HepG2 (cell line): ENCODE measurements around the gene ANKRD13D. TPM values are rescaled to one million over a fixed set of nuclear protein-coding genes. Genes with fewer than 3 reads are reported as not detected.

Source experiments
- ATF7-NPFF ChIP-seq: sonication (generic); formaldehyde crosslinking; IDR thresholded peaks from 2 replicates; pipeline ENCODE4 v1.8.1; 2023; ENCODE audit warnings: mild to moderate bottlenecking, low read depth, missing genetic modification reagents, moderate library complexity
- BRCA1 ChIP-seq: sonication (generic); formaldehyde crosslinking; IDR thresholded peaks from 2 replicates; pipeline ENCODE4 v1.4.0; 2020; ENCODE audit warnings: missing genetic modification reagents
- EEA1 ChIP-seq: sonication (generic); formaldehyde crosslinking; IDR thresholded peaks from 2 replicates; pipeline ENCODE4 v1.5.1; 2020; ENCODE audit warnings: mild to moderate bottlenecking, missing genetic modification reagents, borderline replicate concordance
- RFXANK ChIP-seq: IDR thresholded peaks from 2 replicates; pipeline ENCODE4 v1.6.1; 2016
- SP5 ChIP-seq: IDR thresholded peaks from 2 replicates; pipeline ENCODE4 v1.6.1; 2016; ENCODE audit warnings: low read depth, borderline replicate concordance
- ZFX ChIP-seq: sonication (generic); formaldehyde crosslinking; IDR thresholded peaks from 2 replicates; pipeline ENCODE4 v1.4.0; 2020; ENCODE audit warnings: mild to moderate bottlenecking, low read depth, missing genetic modification reagents, moderate library complexity
- ZNF629 ChIP-seq: sonication (generic); formaldehyde crosslinking; conservative IDR thresholded peaks from 2 replicates; pipeline ENCODE4 v1.5.0; 2020; ENCODE audit warnings: missing genetic modification reagents
- ZNF652 ChIP-seq: IDR thresholded peaks from 2 replicates; pipeline ENCODE4 v1.6.1; 2016; ENCODE audit warnings: low read depth, borderline replicate concordance
- ZSCAN12 ChIP-seq: sonication (generic); formaldehyde crosslinking; IDR thresholded peaks from 2 replicates; pipeline ENCODE4 v1.9.0; 2021; ENCODE audit warnings: mild to moderate bottlenecking, missing genetic modification reagents
- polyA plus RNA-seq, 8 experiments: library from polyadenylated mRNA; depleted of rRNA in 3 of 8; stranded (reverse) in 7 of 8; unstranded in 1 of 8; fragments of >200 nt; fragmentation: Illumina TruSeq in 4 of 8; extraction: Trizol in 4 of 8; gene quantifications; 2 replicates each; pipeline versions ENCODE4 v1.2.1 to v1.2.3, GENCODE V29; 2011 to 2016; ENCODE audit warnings: low read depth in 4 of 8, missing spikeins in 1 of 8, mixed read lengths in 1 of 8; ENCODE audit not compliant: insufficient read depth in 1 of 8
- total RNA-seq, 5 experiments: library from RNA; depleted of rRNA; stranded (reverse); fragments of >200 nt; fragmentation: Illumina TruSeq; extraction: Trizol; gene quantifications; 2 replicates each; pipeline ENCODE4 v1.2.3, GENCODE V29; 2016; ENCODE audit warnings: low read depth in 1 of 5
- TF ChIP-seq, protein P1 (sequence below): sonication (generic); formaldehyde crosslinking; IDR thresholded peaks from 2 replicates; pipeline ENCODE4 v1.8.1; 2022; ENCODE audit warnings: low read depth, mild to moderate bottlenecking, missing genetic modification reagents
- TF ChIP-seq, protein P2 (sequence below): sonication (generic); formaldehyde crosslinking; IDR thresholded peaks from 2 replicates; pipeline ENCODE4 v1.8.0; 2022; ENCODE audit warnings: missing genetic modification reagents, mild to moderate bottlenecking, moderate library complexity, borderline replicate concordance
- TF ChIP-seq, protein P3 (sequence below): sonication (generic); formaldehyde crosslinking; IDR thresholded peaks from 2 replicates; pipeline ENCODE4 v1.4.0; 2020; ENCODE audit warnings: missing genetic modification reagents
- TF ChIP-seq, protein P4 (sequence below): sonication (generic); formaldehyde crosslinking; IDR thresholded peaks from 2 replicates; pipeline ENCODE4 v1.4.0; 2020; ENCODE audit warnings: missing genetic modification reagents, borderline replicate concordance
- TF ChIP-seq, protein P5 (sequence below): sonication (generic); formaldehyde crosslinking; IDR thresholded peaks from 2 replicates; pipeline ENCODE4 v1.8.1; 2022; ENCODE audit warnings: mild to moderate bottlenecking, missing genetic modification reagents
- TF ChIP-seq, protein P6 (sequence below), 2 experiments: sonication (generic) in 1 of 2; formaldehyde crosslinking in 1 of 2; IDR thresholded peaks; 2 replicates each; pipeline versions ENCODE4 v1.4.0 to v1.6.1; 2018 to 2020; ENCODE audit warnings: missing genetic modification reagents in 2 of 2, borderline replicate concordance in 1 of 2, low read depth in 1 of 2, mild to moderate bottlenecking in 1 of 2, missing biosample characterization in 1 of 2

The ANKRD13D gene
- total and polyA plus RNA-seq, 2 of the 13 experiments (the other 11 are each of a cell fraction or from before 2014, with no cell fraction given) = 18.6 to 27.3 TPM

DNA sequence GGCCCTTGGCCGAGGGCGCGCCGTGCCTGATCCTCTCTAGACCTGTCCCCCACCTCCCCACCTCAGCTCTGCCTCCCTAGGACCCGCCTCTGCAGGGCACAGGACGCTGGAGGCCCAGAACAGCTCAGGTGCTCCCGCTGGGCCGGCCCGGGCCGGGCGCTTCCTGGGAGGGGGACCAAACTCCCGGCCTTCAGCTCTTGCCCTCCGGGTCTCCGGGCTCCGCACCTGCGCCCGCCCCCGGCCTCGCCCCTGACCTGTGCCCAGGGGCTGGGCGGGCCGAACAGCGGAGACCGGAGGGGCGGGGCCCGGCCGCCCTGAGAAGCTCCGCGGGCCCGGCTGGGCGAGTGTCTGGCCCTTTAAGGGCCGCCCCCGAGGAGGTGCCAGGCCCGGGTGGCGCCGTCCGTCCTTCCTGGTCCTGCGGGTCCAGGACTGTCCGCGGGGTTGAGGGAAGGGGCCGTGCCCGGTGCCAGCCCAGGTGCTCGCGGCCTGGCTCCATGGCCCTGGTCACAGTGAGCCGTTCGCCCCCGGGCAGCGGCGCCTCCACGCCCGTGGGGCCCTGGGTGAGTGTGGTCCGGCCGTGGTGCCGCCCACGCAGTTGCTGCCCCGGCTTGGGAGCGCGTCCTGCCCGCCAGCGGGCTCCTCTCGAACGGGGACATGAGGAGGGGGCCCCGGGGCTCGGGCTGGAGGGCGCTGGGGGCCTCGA lies 14.2 kb downstream of the ANKRD13D start, which contains the start of gene SSH3 (continued):
- TF ChIP-seq, protein P1, sequence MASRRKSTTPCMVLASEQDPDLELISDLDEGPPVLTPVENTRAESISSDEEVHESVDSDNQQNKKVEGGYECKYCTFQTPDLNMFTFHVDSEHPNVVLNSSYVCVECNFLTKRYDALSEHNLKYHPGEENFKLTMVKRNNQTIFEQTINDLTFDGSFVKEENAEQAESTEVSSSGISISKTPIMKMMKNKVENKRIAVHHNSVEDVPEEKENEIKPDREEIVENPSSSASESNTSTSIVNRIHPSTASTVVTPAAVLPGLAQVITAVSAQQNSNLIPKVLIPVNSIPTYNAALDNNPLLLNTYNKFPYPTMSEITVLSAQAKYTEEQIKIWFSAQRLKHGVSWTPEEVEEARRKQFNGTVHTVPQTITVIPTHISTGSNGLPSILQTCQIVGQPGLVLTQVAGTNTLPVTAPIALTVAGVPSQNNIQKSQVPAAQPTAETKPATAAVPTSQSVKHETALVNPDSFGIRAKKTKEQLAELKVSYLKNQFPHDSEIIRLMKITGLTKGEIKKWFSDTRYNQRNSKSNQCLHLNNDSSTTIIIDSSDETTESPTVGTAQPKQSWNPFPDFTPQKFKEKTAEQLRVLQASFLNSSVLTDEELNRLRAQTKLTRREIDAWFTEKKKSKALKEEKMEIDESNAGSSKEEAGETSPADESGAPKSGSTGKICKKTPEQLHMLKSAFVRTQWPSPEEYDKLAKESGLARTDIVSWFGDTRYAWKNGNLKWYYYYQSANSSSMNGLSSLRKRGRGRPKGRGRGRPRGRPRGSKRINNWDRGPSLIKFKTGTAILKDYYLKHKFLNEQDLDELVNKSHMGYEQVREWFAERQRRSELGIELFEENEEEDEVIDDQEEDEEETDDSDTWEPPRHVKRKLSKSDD (CRISPR knock-in tag) = no peak
- TF ChIP-seq BRCA1 (CRISPR knock-in tag) (no peak), ZNF652 (no peak), ZFX (CRISPR knock-in tag) (peak; percentile 80), ZSCAN12 (CRISPR knock-in tag) (no peak), RFXANK (CRISPR knock-in tag) (no peak), ZNF629 (CRISPR knock-in tag) (no peak), EEA1 (CRISPR knock-in tag) (peak; percentile 86; the same call in 1 of the 2 replicates), ATF7-NPFF (CRISPR knock-in tag) (no peak; the same call in 1 of the 2 replicates), SP5 (CRISPR knock-in tag) (no peak)
- TF ChIP-seq, protein P2, sequence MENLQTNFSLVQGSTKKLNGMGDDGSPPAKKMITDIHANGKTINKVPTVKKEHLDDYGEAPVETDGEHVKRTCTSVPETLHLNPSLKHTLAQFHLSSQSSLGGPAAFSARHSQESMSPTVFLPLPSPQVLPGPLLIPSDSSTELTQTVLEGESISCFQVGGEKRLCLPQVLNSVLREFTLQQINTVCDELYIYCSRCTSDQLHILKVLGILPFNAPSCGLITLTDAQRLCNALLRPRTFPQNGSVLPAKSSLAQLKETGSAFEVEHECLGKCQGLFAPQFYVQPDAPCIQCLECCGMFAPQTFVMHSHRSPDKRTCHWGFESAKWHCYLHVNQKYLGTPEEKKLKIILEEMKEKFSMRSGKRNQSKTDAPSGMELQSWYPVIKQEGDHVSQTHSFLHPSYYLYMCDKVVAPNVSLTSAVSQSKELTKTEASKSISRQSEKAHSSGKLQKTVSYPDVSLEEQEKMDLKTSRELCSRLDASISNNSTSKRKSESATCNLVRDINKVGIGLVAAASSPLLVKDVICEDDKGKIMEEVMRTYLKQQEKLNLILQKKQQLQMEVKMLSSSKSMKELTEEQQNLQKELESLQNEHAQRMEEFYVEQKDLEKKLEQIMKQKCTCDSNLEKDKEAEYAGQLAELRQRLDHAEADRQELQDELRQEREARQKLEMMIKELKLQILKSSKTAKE (CRISPR knock-in tag) = no peak
- TF ChIP-seq, protein P3, sequence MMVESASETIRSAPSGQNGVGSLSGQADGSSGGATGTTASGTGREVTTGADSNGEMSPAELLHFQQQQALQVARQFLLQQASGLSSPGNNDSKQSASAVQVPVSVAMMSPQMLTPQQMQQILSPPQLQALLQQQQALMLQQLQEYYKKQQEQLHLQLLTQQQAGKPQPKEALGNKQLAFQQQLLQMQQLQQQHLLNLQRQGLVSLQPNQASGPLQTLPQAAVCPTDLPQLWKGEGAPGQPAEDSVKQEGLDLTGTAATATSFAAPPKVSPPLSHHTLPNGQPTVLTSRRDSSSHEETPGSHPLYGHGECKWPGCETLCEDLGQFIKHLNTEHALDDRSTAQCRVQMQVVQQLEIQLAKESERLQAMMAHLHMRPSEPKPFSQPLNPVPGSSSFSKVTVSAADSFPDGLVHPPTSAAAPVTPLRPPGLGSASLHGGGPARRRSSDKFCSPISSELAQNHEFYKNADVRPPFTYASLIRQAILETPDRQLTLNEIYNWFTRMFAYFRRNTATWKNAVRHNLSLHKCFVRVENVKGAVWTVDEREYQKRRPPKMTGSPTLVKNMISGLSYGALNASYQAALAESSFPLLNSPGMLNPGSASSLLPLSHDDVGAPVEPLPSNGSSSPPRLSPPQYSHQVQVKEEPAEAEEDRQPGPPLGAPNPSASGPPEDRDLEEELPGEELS (CRISPR knock-in tag) = no peak
- TF ChIP-seq, protein P4, sequence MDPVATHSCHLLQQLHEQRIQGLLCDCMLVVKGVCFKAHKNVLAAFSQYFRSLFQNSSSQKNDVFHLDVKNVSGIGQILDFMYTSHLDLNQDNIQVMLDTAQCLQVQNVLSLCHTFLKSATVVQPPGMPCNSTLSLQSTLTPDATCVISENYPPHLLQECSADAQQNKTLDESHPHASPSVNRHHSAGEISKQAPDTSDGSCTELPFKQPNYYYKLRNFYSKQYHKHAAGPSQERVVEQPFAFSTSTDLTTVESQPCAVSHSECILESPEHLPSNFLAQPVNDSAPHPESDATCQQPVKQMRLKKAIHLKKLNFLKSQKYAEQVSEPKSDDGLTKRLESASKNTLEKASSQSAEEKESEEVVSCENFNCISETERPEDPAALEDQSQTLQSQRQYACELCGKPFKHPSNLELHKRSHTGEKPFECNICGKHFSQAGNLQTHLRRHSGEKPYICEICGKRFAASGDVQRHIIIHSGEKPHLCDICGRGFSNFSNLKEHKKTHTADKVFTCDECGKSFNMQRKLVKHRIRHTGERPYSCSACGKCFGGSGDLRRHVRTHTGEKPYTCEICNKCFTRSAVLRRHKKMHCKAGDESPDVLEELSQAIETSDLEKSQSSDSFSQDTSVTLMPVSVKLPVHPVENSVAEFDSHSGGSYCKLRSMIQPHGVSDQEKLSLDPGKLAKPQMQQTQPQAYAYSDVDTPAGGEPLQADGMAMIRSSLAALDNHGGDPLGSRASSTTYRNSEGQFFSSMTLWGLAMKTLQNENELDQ (CRISPR knock-in tag) = no peak
- TF ChIP-seq, protein P5, sequence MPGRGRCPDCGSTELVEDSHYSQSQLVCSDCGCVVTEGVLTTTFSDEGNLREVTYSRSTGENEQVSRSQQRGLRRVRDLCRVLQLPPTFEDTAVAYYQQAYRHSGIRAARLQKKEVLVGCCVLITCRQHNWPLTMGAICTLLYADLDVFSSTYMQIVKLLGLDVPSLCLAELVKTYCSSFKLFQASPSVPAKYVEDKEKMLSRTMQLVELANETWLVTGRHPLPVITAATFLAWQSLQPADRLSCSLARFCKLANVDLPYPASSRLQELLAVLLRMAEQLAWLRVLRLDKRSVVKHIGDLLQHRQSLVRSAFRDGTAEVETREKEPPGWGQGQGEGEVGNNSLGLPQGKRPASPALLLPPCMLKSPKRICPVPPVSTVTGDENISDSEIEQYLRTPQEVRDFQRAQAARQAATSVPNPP = no peak
- TF ChIP-seq, protein P6, sequence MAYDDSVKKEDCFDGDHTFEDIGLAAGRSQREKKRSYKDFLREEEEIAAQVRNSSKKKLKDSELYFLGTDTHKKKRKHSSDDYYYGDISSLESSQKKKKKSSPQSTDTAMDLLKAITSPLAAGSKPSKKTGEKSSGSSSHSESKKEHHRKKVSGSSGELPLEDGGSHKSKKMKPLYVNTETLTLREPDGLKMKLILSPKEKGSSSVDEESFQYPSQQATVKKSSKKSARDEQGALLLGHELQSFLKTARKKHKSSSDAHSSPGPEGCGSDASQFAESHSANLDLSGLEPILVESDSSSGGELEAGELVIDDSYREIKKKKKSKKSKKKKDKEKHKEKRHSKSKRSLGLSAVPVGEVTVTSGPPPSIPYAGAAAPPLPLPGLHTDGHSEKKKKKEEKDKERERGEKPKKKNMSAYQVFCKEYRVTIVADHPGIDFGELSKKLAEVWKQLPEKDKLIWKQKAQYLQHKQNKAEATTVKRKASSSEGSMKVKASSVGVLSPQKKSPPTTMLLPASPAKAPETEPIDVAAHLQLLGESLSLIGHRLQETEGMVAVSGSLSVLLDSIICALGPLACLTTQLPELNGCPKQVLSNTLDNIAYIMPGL (CRISPR knock-in tag; IDR thresholded peaks at IDR 0.05; ENCODE audit: borderline replicate concordance in 1 of 2, low read depth in 1 of 2) = peak in 1 of 2 experiments; percentile 66; a peak in 3 of 4 replicates
